HG03025 (cell line): ENCODE measurements around the gene COG5.

Experiments used
- ATAC-seq: cut with Tn5 transposase; IDR thresholded peaks from one replicate; pipeline ENCODE4 v1.9.1; 2021; ENCODE audit warnings: mild to moderate bottlenecking, moderate library complexity; ENCODE audit not compliant: unreplicated experiment, low FRiP score

COG5 gene

DNA sequence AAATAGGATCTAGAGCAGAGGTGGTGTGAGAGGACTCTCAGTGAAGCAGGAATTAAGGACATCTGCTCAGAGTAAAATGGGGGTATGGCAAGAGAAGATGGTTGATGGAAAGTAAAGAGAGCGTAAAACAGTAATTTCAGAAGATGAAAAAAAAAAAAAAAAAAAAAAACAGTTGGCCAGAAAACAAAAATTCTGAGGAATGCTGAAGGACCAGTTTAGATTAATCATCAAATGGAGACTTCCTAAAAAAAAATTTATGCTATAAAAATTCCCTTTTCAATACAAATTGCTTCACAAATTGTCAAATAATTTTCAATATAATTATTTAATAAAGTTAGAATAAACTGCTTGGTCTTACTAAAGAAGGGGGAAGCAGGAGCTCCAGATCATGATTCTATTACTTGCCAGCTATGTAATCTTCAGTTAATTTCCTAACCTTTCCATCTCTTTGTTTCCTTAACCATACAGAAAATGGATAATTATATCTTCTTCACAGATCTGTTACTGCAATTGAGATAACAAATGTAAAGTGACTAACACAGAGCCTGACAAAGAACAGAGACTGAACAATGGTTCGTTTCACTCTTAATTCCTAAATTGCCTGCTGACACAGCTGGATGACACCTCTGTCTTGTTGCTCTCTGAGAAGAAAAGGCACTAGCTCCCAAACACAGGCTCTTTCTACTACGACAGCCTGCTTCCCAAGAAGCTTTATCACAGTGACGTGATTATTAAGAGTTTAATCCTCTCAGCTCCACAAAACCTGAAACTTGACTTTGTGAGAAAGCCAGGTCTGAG lies 158.8 kb downstream of the COG5 start:
- no peak for ATAC-seq

DNA sequence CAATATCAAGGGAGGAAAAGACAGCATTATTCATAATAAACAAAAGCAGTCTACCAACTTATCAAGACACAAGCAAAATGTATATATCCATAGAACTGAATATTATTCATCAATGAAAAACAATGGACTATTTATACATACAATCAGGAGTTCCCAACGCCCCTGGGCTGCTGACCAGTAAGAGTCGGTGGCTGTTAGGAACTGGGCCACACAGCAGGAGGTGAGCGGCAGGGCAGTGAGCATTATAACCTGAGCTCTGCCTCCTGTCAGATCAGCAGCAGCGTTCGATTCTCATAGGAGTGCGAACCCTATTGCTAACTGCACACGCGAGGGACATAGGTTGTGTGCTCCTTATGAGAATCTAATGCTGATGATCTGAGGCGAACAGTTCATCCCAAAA lies 165.6 kb downstream of the COG5 start:
- no peak for ATAC-seq

DNA sequence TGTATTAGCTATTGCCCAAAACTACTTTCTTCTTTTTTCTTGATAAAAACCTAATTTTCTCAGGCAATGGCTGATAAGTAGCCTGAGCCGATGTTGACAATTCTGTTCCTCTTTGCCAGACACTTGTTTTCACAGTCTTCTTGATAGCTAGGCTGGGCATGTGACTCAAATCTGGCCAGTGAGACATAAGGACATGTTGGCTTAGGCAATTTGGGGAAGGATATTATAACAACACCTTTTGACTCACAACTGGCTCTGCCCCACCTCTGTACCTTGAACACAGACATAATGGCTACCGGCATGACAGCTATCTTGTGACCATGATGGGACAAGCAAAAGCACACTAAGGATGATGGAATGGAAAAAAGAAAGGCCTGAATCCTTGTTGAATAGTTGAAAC lies 166.7 kb downstream of the COG5 start:
- no peak for ATAC-seq

DNA sequence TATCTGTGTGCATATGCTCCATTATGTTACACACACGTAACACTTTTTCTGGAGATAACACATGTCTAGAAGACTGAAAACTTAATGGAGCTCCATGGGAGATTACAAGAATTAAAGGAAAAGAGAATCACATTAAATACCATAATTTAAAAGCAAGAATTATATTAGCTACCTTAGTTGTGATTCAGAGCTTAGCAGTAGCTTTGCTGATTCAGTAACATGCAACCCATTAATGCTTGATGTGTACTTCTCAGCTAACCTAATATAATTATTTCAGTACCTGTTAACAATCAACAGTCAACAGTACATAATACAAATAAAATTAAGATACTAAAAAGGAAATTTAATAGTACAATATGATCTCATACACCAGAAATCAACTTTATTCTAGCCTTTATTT lies 167.6 kb downstream of the COG5 start:
- ATAC-seq = no peak

DNA sequence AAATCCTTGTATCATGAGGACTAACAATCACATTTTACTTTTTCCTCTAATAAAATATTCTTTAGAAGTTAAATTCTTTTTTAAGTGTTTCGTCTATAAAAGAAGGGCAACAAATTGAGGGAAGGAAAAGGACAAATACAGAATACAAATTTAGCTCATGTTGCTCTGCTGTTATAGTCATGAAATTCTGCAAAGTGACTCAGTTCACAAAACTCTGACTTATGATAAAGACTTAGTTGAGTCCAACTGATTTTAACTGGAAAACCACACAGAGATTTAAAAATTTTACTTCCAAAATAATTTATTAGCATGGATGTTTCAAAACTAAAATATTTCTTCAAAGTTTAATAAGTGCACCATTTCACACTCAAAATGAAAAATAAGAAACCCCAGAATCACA lies 168.9 kb downstream of the COG5 start:
- ATAC-seq = no peak

DNA sequence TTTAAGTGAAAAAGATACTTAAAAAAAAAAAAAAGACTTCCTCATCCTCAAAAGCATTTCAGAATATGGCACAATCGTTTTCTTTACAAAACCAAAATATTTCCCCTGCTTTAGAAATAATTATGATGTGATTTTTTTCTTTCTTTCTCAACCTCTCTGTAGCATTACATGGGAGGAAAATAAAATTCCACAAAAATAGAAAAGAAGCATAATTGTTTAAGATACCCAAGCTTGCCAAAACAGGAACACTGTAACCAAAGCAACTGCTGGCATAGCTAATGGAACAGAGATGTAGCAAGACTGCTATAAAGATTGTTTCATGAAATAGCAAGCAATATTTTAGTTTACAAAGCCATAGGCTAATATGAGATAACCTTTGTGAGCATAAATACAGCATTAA lies 169.4 kb downstream of the COG5 start:
- no peak for ATAC-seq

DNA sequence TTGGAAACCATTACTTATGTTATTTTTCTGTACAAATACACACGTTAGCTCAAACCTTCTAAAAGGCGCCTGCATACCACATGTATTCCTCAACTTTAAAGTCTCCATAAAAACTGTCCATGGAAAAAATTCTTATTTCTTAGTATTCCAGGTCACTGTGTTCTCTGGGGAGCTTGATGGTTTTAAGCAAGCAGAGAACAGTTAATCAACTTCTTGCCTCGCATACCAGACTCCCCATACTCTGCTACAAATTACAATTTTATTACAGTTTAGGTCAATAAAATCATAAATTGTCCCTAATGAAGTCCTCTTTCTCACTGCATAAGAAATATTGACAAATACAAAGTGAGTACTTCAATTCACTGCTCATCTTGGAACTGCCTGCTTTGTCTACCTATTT lies 170.9 kb downstream of the COG5 start:
- no peak for ATAC-seq

DNA sequence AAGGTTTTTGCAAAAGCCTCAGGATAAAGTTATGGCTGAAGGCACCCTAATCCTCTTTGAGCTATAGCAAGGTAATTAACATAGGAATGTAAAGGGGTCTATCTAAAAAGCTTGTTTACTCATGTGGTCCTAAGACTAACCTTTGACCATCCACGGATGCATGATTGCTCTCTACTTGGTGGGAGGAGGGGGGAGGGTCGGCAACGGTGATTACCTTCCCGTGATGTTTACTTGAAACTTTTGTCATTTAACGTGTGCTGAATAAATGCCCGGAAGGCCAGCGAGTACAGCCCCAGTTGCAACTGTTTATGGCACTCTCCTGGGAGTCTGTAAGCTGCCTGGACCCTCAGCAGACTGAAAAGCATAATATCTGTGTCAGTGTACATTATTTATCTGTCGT lies 172.8 kb downstream of the COG5 start:
- ATAC-seq = no peak

DNA sequence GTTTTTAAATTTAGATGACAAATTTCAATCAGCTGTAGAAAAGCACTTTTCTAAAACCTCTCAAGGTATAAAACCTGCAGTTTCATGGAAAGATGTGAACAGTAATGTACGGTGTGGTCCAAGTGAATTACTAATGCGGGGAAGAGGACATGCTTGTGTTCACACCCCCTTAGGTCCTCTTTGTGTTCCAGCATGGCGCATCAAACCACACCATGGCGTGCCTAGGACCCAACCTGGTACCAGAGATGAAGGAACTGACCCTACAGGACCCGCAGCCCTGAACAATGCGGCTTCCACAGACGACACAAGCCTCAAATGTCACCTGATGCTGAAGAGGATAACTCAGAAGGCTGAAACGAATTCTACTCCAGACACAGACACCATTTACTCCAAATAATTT lies 175.1 kb downstream of the COG5 start:
- no peak for ATAC-seq

DNA sequence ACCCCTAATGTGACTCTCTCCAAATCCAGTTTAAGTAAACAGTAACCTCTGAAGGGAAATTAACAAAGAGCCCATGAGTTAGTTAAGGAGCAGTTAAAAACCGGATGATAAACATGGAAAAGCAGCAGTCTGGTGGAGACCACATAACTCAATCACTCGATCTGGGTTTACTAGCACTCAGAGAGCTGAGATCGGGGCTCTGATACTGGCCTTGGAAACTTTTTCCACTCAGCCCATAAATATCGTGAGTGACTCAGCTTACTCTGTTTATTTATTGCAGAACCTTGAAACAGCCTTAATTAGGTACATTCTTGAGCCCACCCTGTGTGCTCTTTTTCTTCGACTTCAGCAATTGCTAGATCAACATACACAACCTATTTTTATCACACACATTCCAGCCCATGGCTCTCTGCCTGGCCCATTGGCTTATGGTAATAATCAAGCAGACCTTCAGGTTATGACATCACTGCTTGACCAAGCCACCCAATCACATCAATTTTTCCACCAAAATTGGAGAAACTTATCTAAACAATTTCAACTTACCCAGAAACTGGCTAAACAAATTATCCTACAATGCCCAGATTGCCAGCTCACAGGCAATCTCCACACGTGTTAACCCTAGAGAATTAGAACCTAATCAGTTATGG lies 176.0 kb downstream of the COG5 start:
- ATAC-seq = no peak

DNA sequence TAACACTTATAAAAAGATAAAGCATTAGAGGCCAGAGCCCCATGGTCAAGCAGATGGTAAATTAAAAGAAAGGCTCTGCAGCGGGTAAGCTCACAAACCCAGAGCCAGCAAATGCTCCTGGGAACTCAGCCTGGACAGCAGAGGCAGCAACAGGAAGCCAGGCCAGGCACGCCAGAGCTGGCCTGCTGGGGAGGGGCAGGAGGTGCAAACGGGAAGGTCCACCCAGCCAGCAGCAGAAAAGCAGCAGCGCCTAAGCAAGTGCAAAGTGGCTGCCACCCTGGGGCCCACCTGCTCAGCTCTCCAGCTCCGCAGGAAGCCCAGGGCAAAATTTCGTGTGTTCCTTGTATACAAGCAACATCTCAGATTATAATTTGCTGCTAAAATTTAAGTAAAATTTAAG lies 176.6 kb downstream of the COG5 start:
- no peak for ATAC-seq

DNA sequence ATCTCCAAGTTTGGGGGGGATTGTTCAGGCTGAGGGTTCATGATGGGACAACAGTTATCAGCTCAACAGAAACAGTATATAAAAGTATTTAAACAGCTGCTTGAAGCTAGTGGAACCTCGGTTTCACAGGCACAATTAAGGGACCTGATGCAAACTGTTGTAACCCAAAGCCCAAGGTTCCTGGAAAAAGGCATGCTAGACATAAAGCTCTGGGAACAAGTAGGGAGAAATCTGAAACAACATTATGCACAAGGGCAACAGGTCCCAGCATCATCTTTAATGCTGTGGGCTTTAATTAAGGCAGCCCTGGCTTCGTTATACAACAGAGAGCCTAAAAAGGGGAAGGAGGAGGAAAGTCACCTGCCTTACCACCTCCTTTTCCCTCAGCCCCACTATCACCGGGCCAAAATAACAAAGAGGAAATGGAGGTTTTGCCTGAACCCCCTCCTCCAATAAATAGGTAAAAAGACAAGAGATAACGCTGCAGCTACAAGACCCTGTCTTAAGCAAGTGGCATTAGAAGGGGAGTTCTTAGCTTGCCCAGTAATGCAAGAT lies 177.1 kb downstream of the COG5 start:
- no peak for ATAC-seq

DNA sequence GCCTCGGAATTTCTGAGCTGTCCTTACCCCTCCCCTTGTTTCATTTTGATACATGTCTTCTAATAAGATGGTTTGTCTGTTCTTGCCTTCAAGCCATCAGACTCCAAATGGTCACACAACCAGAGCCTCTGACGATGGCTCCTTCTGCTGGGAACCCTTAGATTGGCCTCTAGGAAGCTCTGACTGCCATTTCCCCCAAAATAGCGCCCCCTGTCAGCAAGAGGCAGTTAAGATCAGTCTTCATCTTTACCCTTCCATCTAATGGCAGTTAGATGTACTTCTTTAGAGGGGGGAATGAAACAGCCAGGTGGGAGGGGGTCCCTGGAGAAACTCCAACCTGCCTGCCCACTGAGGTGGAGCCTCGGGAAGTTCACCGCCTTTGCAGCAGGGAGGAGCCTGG lies 179.7 kb downstream of the COG5 start:
- no peak for ATAC-seq

DNA sequence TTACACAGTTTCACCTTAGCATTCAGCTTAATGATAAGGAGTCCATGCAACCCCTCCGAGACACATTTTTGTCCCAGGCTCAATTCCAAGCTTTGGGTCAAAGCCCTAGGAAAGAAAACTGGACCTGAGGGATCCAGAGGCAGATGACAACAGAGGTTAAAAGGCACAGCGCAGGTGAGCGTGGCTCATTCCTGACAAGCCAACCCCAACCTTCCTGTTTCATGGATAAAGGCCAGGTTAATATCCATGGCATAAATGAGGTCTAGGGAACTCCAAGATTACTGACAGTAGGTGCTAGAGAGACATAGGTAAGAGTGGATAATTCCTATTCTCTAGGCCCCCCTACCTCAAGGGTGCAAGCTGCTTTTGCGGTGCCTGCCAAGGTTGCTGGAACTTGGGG lies 180.5 kb downstream of the COG5 start:
- ATAC-seq = no peak

DNA sequence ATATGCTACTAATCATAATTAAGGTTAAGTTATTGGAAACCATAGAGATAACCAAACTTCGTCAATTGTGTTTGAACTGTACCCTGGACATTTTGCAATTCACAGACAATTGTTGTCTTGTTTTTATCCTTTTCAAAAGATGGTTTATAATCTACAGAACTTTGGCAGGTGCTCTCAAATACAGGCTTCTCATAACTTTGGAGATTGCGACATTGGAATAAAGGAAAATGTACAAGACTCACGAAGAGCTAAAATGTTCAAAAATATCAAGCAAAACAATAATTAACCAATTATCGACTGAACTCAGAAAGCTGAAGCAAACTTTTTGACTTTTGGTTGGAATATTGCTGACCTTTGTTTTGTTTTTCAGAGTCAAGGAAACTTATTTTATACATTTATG lies 182.3 kb downstream of the COG5 start:
- no peak for ATAC-seq

DNA sequence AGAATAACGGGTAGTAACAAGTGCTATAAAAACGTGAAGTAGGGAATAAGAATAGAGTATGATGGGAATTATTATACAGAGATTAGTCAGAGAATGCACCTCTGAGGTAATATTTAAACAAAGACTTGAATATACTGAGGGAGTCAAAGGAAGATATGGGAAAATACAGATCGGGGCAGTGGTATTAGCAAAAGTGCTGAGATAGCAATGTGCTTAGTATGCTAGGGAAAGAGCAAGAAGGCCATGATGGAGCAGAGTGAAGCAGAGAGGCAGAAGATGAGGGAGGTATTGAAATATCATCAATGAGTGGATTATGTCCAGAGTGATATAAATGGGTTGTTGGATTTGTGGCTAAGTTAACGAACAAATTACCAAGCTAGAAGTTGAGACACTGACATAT lies 190.4 kb downstream of the COG5 start:
- no peak for ATAC-seq

DNA sequence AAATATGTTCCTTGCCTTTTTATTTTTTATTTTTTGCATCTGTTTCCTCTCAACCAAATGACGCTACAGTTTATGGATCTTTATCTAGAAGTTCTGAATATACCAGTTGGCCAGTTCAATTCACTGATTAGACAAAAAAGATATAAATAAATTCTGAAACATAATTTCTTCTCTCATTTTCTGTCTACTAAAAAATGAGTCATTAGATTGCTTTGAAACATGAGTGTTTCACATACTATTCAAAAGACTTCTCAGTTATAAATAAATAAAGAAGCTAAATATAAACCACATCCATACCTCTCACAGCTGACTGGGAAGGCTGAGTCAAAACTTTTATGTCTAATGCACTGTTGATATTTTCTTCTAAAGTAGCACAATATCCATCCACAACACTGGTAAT lies 191.4 kb downstream of the COG5 start:
- no peak for ATAC-seq

DNA sequence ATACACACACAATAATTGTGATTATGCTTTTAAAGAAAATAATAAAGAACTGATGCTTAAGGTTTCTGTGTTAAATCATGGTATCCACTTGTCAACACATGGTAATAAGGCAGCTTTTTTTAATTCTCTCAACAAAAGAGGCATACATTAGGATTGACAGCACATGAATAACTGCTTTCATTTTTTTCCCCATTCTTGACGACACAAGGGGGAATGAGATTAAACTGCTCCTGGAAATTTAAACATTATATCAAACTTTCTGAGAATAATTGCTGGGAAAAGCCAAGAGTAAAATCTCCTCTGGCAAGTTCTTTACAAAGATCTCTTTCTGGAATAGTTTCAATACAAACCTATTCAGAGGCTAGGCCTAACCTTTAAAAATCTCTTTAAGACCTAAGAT lies 192.9 kb downstream of the COG5 start:
- no peak for ATAC-seq

DNA sequence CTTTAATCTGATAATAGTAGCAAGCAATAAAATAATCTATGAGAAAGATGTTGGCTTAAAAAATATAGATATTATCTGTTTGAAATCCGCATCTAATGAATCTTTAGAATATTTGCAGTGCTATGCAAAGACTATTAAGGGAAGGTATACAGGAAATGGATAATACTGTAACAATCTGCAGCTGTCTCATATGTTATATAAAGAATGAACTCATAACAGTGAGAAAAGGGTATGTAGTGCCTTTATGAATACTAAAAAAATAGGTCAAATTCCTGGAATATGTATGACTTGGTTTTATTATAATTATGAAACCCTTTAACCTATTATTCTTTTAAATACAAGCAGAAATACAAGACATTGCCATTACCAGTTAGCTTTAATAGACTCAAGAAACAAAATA lies 198.9 kb downstream of the COG5 start:
- no peak for ATAC-seq

DNA sequence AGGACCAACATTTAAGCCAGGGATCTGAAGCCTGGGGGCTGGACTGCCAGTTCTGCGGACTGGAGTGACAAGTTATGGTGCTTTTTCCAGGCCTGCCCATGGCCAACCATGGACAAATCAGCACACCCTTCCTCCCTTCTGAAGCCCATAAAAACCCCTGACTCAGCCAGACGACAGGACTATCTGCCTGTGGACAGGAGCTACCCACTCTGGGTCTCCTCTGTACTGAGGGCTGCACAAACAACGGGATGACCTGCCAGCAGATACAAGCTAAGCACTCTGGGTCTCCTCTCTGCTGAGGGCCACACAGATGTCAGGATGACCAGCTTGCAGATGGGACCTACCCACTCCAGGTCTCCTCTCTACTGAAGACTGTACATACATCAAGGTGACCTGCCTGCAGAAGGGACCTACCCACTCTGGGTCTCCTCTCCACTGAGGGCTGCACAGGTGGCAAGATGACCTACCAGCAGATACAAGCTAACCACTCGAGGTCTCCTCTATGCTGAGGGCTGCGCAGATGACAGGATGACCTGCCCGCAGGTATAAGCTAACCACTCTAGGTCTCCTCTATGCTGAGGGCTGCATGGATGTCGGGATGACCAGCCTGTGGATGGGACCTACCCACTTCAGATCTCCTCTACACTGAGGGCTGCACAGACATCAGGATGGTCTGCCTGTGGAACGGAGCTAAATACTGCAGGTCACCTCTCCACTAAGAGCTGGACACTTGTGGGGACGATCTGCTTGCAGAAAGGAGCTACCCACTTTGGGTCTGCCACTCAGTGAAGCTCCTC lies 204.0 kb downstream of the COG5 start:
- no peak for ATAC-seq

DNA sequence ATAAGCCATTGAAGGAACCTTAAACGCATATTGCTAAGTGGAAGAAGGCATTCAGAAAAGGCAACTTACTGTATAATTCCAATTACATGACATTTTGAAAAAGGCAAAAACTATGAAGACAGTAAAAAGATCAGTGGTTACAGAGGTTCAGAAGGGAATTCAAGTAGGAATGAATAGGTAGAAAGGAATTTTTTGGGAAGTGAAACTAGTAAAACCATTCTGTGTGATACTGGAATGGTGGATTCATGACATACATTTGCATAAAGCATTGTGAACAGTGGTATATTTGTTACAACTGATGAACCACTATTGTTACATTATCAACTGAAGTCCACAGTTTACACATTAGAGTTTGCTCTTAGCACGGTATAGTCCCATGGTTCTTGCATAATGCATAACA lies 208.1 kb downstream of the COG5 start:
- no peak for ATAC-seq
